H54 (cell line): ENCODE measurements around the gene AMN.

ENCODE experiments used
- DNase-seq: peaks from one replicate; pipeline ENCODE4 v3.0.0; 2011; ENCODE audit warnings: low spot score, mixed read lengths; ENCODE audit not compliant: insufficient read length
- FAIRE-seq: peaks from 3 replicates; lab custom pipeline; 2011; peaks lifted over from hg19 to GRCh38; lab: Jason Lieb, UNC
- POLR2A ChIP-seq: IDR thresholded peaks from 2 replicates; pipeline ENCODE4 v1.6.1; 2011; ENCODE audit warnings: low read depth, mild to moderate bottlenecking, low read length

Gene AMN

DNA sequence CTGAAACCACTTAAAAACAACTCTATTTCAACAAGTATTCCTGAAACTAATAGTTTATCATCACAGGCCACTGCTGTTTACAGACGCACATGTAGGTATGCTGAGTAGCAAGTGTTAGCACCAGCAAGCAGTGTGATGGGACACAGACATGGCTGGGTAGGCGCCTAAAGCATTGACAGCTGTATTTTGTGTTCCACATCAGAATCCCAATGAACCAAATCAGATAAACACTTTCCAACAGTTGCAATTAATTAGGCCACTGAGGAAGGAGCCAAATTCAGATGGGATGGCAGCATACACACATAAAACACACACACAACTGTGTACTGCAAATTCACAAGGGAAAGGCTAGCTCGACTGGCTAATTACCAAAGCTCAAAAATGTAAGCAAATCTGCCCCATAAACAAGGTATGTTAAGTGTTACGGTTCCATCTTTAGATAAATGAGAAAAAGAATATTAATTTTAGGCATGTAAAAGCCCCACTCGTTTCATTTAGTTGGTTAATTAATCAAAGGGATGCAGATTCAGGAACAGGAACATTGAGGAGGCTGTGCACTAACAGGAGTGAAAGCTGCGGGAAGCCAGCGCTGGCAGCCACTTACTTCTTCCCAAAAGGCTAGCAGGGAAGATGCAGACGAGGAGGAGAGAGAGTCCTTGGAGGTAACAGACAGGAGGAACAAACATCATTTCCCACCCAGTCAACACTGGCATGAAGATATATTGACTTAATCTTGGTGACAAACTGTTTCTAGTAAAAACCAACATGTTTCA lies 33.4 kb downstream of the AMN start:
- FAIRE-seq: no peak
- no peak for DNase-seq
- no peak for TF ChIP-seq POLR2A

DNA sequence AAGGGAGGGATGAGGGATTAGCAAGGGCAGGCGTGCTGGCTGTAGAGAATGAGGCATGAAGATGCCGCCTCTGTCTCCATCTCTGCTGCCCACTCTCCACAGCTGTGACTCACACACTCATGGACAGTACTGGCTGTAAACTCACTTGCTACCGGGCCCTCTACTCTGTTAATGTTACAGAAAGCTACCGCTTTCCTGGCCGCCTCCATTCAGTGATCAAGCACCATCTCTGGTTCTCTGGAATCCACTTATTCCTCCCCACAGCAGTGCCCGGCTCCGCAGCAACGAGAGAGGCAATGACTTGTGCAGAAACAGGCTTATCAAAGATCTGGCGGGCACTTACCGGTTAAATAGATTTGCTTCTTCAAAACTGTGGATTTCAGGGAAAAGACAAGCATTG lies 34.8 kb downstream of the AMN start:
- DNase-seq (no peak), FAIRE-seq (no peak)
- no peak for TF ChIP-seq POLR2A

DNA sequence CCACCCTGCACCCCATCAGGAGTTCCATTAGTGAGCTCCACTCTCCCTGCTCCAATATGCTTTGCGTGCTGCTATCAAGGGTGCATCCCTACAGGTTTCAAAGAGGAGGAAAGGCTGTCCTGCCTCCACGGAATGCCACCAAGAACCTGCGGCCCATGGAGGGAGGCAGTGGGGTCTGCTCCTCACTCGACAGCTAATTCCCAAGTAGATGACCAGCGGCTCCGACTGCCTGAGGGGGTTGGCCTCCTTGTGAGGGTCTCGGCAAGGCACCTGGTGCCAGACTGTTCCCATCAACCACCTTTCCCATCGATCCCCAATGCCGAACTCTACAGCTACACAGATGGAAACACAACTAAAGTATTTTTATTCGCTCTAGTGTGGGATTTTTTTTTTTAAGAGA lies 36.0 kb downstream of the AMN start:
- no peak for TF ChIP-seq POLR2A
- DNase-seq (no peak), FAIRE-seq (no peak)

DNA sequence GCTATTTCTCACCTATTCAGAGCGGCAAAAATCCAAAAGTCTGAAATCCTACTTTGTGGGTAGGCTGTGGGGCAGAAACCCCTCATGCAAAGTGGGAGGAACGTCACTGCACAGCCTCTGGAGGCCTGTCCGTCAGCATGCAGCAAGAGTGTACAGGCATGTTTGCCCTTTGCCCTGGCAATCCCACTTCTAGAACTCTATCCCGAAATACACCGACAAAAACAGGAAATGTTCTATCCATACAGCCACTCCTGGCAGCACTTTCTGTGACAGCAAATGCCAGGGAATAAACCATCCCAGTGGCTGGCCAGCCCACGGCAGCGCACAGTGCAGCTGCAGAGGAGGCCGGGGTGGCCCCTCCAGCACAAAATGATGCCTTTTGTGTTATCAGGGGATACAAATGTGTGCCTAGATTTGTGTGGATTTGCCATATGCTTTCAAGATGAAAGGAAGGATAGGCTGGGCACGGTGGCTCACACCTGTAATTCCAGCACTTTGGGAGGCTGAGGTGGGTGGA lies 39.7 kb downstream of the AMN start:
- DNase-seq (no peak), FAIRE-seq (no peak)
- no peak for TF ChIP-seq POLR2A

DNA sequence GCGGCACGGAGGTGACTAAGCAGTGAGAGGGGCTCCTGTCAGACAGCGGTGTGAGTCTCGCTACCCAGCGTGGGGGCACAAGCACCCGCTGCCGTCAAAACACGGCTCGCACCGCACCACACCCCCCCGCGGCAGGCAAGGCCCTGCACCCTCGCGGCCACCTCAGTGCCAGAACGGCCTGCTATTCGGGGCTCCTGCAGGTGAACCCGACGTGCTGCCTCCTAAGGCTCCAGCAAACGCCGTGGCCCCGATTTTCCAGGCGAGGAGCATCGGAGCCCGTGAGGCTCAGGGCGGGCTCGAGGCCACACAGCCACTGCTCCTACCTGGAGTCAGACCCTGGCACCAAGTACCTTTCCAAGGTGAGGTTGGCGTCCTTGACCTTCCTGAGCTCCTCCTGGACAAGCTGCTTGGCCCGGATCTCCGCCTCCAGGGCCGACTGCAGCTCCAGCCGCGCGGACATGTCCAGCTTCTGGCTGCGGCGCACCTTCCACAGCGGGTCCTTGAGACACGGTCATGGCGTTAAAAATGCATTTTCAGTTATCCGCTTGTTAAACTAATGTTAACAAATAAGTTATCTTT lies 41.8 kb downstream of the AMN start:
- FAIRE-seq (no peak), DNase-seq (no peak)
- TF ChIP-seq POLR2A: no peak

DNA sequence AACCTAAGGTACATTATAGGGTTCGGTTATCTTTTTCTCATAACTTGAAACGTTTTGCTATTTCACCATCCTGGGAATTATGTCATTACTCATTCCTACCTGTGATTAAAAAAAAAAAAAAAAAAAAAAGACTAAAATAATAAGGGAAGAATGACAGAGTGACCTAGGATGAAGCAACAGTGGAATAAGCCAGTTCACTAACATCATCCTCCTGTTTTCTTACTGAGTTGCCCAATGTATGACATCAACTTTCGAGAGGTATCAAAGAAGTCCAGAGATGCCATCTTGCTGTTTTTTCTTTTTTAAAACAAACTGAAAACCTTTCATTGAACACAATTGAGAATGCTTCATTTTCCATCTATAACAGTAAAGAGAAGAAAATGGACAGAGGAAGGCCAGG lies 42.8 kb downstream of the AMN start:
- no peak for TF ChIP-seq POLR2A
- FAIRE-seq (no peak), DNase-seq (no peak)

DNA sequence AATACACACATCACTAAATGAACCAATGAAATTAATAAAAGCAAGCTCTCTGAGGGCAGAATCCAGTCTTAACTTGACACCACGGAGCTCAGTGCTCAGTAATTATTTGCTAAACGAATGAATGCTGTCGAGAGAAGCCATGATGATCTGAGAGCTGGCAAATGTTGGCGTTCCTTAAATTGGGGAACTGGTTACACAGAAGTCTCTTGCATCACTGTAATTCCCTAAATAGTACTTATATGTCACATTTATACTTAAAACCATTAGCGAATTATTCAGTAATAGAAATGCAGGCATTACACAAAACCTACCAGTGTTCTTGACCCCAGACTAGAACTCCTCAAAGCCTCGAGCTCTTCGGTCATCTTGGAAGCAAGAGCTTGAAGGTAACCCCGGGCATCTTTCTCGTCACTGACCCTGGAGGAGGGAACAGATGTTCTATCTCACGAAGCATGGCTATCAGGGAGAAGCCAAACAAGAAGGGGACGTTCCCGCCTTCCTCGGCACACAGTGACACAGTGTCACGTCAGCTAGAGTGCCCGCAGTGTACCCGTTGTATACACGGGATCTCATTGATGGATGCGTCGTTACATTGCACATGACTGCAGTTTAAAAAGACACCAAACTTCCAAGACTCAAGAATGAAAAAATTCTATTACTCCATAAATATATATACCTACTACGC lies 43.6 kb downstream of the AMN start:
- FAIRE-seq: no peak
- no peak for TF ChIP-seq POLR2A
- DNase-seq: no peak

DNA sequence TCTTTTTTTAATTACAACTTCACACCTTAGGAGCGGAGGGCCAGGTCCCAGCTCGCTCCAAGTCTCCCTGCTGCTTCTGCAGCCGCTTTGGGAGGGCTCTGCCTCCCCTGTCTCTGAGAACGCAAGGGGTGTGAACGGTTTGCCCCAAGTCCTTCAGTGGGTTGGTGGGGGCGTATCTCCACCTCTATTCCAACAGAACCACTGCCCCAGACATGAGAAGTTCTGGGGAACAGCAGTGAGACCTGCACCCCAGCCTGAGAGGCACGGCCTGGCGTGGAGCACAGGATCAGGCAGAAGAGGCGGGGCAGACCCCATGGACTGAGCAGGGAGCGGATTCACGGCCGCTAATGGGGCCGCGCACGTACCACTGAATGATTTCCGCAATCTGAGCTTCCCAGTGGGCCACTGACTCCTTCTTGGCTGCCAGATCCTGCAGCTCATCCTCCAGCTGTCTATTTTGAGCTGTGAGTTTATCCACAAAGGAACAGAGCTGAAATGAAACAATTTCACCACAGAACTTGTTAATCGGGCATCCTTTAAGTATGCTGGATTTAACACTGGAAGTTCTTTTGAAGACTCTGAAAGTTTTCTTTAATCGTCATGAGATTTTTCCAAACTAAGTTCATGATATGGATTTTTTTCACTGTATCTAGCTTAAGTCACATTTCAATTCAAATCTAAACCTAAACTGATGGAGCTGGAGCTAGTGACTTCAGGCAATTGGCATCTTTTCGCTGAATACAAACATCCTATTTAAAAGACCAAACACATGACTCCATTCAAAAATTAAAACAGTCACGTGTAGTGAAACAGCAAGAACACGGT lies 44.4 kb downstream of the AMN start:
- no peak for TF ChIP-seq POLR2A
- FAIRE-seq: no peak
- no peak for DNase-seq

DNA sequence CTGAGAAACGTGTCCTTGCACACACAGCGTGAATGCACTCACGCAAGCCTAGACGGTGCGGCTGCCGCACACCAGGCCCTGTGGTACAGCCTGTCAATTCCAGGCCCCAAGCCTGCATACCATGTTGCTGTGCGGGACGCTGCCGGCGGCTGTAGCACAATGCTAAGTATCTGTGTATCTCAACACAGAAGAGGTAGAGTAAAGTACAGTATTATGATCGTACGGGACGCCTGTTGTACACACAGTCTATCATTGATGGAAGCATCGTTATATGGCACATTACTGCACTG lies 45.0 kb downstream of the AMN start:
- FAIRE-seq: no peak
- DNase-seq: no peak
- no peak for TF ChIP-seq POLR2A

DNA sequence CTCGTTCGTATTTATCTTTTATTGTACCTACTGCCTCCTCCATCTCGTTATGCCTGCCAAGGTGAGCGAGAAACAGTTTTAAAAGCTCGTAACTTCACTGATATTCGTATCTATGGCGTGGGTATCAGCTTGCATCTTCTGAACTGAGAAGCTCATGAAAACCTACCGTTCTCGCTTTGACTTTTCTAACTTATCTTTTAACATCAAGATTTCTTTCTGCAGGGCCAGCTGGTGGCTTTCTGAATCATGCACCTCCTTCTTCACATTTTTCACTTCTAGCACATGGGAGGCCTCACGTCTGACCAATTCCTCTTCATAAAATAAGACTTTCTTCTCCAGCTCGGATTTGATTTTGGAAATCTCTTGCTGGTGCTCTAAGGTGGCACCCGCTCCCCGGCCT lies 45.8 kb downstream of the AMN start:
- FAIRE-seq (no peak), DNase-seq (no peak)
- no peak for TF ChIP-seq POLR2A

DNA sequence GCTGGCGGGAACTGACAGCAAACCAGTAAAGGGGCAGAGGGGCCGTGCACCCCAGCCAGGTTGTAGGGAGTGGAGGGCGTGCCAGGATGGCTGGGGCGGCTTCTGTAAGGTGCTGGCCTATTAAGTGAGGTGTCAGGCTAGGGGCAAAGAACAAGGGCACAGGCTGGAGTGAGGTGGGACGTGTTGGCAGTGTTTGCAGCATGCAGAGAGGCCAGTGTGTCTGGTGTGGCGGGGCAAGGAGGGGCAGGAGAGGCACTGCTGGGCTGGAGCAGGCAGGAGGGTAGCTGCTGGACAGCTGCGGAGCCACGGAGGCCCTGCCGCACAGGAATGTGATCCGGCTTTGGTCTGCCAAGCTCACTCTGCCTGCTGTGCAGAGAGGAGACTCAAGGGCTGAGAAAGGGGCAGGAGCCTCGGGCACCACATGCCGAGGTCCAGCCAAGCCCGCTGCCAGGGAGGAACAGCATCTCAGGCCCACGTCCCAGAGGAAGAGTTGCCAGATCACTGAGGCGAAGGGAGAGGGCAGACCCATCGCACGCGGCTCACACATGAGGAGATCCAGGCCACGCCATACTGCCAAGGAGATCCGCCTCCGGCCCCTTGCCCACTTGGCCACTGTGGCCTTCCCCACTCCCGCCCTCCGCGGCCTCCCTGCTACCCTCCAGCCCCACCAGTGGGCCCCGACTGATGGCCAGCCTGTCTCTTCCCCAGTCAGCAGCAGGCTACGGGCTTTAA lies 46.8 kb downstream of the AMN start:
- no peak for FAIRE-seq

DNA sequence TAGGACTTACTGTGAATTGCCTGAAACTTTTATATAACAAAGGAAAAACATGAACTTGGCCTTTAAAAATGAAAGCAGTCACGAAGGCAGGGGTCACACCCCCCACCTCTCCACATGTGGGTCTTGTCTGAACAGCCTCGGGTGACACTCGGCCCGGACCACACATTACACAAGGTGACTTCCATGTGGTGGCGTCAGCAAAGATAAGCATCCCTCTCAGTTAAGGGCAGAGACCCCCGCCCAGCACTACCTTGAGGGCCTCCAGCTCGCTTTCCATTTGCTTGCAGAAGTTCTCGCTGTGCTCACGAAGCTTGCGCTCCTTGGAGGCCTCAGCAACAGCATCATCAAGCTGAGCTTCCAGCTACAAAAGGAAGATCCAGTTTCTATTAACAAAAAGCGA lies 47.4 kb downstream of the AMN start:
- FAIRE-seq (no peak), DNase-seq (no peak)
- no peak for TF ChIP-seq POLR2A

More for the DNA sequence above, 46.8 kb downstream of the AMN start:
- DNase-seq: no peak
- no peak for TF ChIP-seq POLR2A

DNA sequence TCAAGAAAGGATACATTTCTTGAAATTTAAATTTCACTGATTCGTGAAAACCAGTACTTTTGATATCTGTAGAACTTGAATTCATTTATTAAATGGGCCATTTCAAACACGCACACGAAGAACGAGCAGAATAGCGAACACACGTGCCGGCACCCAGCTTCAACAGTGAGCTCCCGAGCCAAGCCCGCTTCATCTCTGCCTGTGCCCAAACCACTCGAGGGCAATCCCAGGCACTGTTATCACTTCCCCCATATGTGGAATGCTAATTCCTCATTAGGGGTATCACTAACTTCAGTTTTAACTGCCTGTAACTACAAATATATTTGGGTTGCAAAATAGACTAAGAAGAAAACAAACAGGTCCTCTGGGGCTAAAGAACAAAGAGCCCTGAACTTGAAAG lies 48.0 kb downstream of the AMN start:
- FAIRE-seq: no peak
- TF ChIP-seq POLR2A: no peak
- DNase-seq: no peak

DNA sequence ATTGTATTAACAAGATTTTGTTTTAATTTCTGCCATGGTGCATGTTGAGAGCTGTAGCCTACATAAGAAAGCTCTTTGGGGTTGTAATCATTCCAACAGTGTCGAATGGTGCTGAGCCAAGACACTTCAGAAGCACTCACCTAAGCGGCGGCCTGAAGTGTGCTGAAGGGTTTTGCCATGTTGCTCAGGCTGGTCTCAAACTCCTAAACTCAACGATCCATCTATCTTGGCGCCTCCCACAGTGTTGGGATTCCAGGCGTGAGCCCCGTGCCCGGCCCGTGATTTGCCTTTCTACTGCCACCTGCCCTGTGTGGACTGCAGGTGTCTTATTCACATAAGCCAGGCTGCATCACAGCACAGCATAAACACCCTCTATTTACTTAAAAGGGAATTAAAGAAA lies 48.9 kb downstream of the AMN start:
- DNase-seq: no peak
- TF ChIP-seq POLR2A: no peak
- no peak for FAIRE-seq
